B cell (primary cell): ENCODE data around the gene DHRS4L2. TPM values are rescaled to one million over a fixed set of nuclear protein-coding genes. Genes with fewer than 3 reads are reported as not detected.
"Not testable (repeated sequence)": the region's sequence is repeated elsewhere in the genome, so short reads cannot be mapped to it uniquely, and the experiment has no call there.

ENCODE experiments used
- ATAC-seq: fragments of 200-7000 bp; cut with Tn5 transposase; one replicate; pipeline ENCODE4 v1.10.0; 2021; ENCODE audit warnings: low read depth, mild to moderate bottlenecking, moderate number of reproducible peaks, moderate library complexity
- CTCF ChIA-PET: fragments of 350-600 bp; sonication (Branson Sonifier 250); formaldehyde crosslinking; loops from one replicate; lab custom pipeline; 2021; ENCODE audit warnings: antibody characterized with exemption, inconsistent platforms; lab: Charles Lee
- POLR2A ChIA-PET: fragments of 350-600 bp; sonication (Branson Sonifier 250); formaldehyde crosslinking; loops from one replicate; lab custom pipeline; 2021; ENCODE audit warnings: antibody characterized with exemption; lab: Charles Lee
- DNase-seq: peaks from one replicate; pipeline ENCODE4 v3.0.0; 2013
- H2AFZ ChIP-seq: 2 replicates; pipeline ENCODE4 v1.6.1; 2012; ENCODE audit warnings: mild to moderate bottlenecking, low read depth, low read length; ENCODE audit not compliant: insufficient read depth, poor library complexity, severe bottlenecking
- H3K27ac ChIP-seq, 2 donors: 1 replicate in 1 of 2; 2 replicates in 1 of 2; pipeline ENCODE4 v1.5.1; 2012 to 2013; ENCODE audit warnings: low read length in 2 of 2, mild to moderate bottlenecking in 2 of 2, moderate library complexity in 1 of 2
- H3K27me3 ChIP-seq, 4 experiments: fragments of 200-600 bp in 1 of 4; sonication (generic) in 1 of 4; replicated peaks in 1 of 4; 1 replicate in 2 of 4; 2 replicates in 2 of 4; pipeline versions ENCODE4 v1.6.1 to v1.7.0; 2013 to 2016; ENCODE audit warnings: low read length in 3 of 4, mild to moderate bottlenecking in 2 of 4, mixed read lengths in 1 of 4, moderate library complexity in 1 of 4; ENCODE audit not compliant: insufficient read depth in 4 of 4, control insufficient read depth in 3 of 4; ENCODE audit errors: control extremely low read depth in 1 of 4
- H3K36me3 ChIP-seq, 2 experiments: replicated peaks in 1 of 2; 1 replicate in 1 of 2; 2 replicates in 1 of 2; pipeline versions ENCODE4 v1.6.1 to v1.7.1; 2013; ENCODE audit warnings: low read length in 1 of 2; ENCODE audit not compliant: insufficient read depth in 2 of 2, control insufficient read depth in 1 of 2; ENCODE audit errors: control extremely low read depth in 1 of 2, extremely low read depth in 1 of 2
- H3K4me1 ChIP-seq, 2 donors: fragments of 200-600 bp in 1 of 2; sonication (generic) in 1 of 2; 1 replicate in 1 of 2; 2 replicates in 1 of 2; pipeline versions ENCODE4 v1.5.1 to v1.6.1; 2013 to 2017; ENCODE audit warnings: low read length in 2 of 2; ENCODE audit not compliant: control insufficient read depth in 2 of 2, insufficient read depth in 2 of 2
- H3K4me2 ChIP-seq: replicated peaks from 2 replicates; pipeline ENCODE3; 2012; ENCODE audit warnings: mild to moderate bottlenecking, low read depth, low read length; ENCODE audit not compliant: poor library complexity, severe bottlenecking
- H3K4me3 ChIP-seq, 5 experiments: fragments of 200-600 bp in 1 of 5; sonication (generic) in 1 of 5; 1 replicate in 3 of 5; 2 replicates in 2 of 5; pipeline versions ENCODE4 v1.5.1 to v1.7.0; 2011 to 2016; ENCODE audit warnings: low read length in 4 of 5, mild to moderate bottlenecking in 4 of 5, low read depth in 2 of 5, control low read depth in 1 of 5, moderate library complexity in 1 of 5; ENCODE audit not compliant: insufficient read depth in 1 of 5; ENCODE audit errors: control extremely low read depth in 1 of 5, extremely low read depth in 1 of 5
- H3K79me2 ChIP-seq: fragments of 200-600 bp; sonication (generic); one replicate; pipeline ENCODE4 v1.6.0; 2016; ENCODE audit warnings: low read length; ENCODE audit not compliant: control insufficient read depth, insufficient read depth
- H3K9ac ChIP-seq: fragments of 200-600 bp; sonication (generic); 2 replicates; pipeline ENCODE4 v1.6.1; 2017; ENCODE audit warnings: mild to moderate bottlenecking, low read length, moderate library complexity
- H3K9me3 ChIP-seq, 3 donors: one replicate each; pipeline versions ENCODE4 v1.6.1 to v1.7.1; 2013; ENCODE audit warnings: low read length in 2 of 3; ENCODE audit not compliant: control insufficient read depth in 2 of 3, insufficient read depth in 1 of 3; ENCODE audit errors: control extremely low read depth in 1 of 3
- H4K20me1 ChIP-seq: 2 replicates; pipeline ENCODE4 v1.6.0; 2012; ENCODE audit warnings: mild to moderate bottlenecking, low read length; ENCODE audit not compliant: insufficient read depth, control insufficient read depth, poor library complexity, severe bottlenecking
- H3K27ac Mint-ChIP-seq: one replicate; pipeline ENCODE4 v1.8.0; 2021; ENCODE audit warnings: mixed read lengths
- H3K27me3 Mint-ChIP-seq: one replicate; pipeline ENCODE4 v1.8.0; 2021; ENCODE audit warnings: mixed read lengths
- H3K4me1 Mint-ChIP-seq: one replicate; pipeline ENCODE4 v1.8.0; 2021; ENCODE audit warnings: mixed read lengths
- H3K4me3 Mint-ChIP-seq: one replicate; pipeline ENCODE4 v1.8.0; 2021; ENCODE audit warnings: mixed read lengths
- H3K9me3 Mint-ChIP-seq: one replicate; pipeline ENCODE4 v1.8.0; 2022; ENCODE audit warnings: mixed read lengths; ENCODE audit not compliant: insufficient read depth
- WGBS: methylation state at CpG from one replicate; pipeline ENCODE4 v1.1.5; 2013; ENCODE audit warnings: missing lambda C conversion rate; ENCODE audit not compliant: insufficient coverage; 5-methylcytosine and 5-hydroxymethylcytosine counted together
- intact Hi-C: fragments of 100-400 bp; cut with micrococcal nuclease; formaldehyde crosslinking; loops from one replicate; pipeline ENCODE4 v1.10.0; 2022
- polyA plus RNA-seq: library from polyadenylated mRNA; depleted of rRNA; stranded (reverse); fragments of >200 nt; gene quantifications from 2 replicates; pipeline ENCODE4 v1.2.3, GENCODE V29; 2012
- total RNA-seq, 2 donors: library from RNA; stranded (reverse); fragments of 120-200 nt in 1 of 2; gene quantifications; 1 replicate in 1 of 2; 2 replicates in 1 of 2; pipeline versions ENCODE4 v1.2.3 to v1.2.4, GENCODE V29; 2013 to 2022

The DHRS4L2 gene
- total and polyA plus RNA-seq, 2 donors (not counting 1 experiment from before 2014, with no cell fraction given) = 11.2 to 16.3 TPM

DNA sequence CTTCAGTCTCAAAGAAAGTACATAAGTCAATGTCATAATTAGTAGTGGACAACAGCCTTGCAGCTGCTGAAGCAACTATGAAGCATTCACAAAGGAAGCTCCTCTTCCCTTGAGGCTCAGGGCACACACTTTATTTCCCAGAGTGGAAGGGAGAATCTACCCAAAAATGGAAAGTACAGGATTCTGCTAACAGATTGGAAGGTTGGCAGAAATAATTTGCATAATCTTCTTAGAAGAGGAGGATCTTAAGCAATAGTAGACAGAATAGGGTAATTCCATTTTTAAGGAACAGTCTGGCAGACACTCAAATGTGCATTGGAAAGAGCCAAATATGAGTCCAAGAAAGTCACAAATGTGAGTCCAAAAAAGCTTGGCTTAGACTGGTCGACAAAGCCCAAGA is 2.2 kb downstream of the DHRS4L2 start:
- POLR2A ChIA-PET, H3K27ac Mint-ChIP-seq, H3K27ac ChIP-seq, H3K4me3 ChIP-seq, DNase-seq, H3K36me3 ChIP-seq, H3K9me3 ChIP-seq, H3K4me2 ChIP-seq, H3K27me3 ChIP-seq, CTCF ChIA-PET, H3K79me2 ChIP-seq, intact Hi-C loops, ATAC-seq, H3K9me3 Mint-ChIP-seq, H3K9ac ChIP-seq, H4K20me1 ChIP-seq, H3K4me3 Mint-ChIP-seq, H3K27me3 Mint-ChIP-seq, H2AFZ ChIP-seq: not testable (repeated sequence)
- WGBS = no CpG with 5 or more reads among the region's 1 CpG
- peaks cover 3 to 14% of the 10 kb centered on the region in 2 donors for H3K4me1 ChIP-seq
- peaks cover 16% of the 10 kb centered on the region for H3K4me1 Mint-ChIP-seq

DNA sequence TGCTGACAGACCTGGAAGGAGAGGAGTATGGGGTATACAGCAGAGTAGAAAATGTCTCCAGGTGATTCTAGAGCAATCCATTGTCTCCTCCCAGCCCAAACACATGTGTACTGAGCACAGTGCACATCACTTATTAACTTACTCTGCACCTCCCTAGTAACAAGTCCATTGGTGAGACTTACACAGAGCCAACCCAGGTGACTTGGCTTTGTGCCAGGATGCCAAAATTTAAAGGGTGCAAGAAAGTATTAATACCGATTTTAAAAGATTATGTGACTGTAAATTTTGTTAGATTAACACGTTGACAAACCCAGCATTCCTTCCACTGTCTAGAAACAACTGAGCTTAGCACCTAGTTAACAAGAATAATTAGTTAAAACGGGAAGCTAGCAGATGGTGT is 4.3 kb downstream of the DHRS4L2 start:
- WGBS = no CpG with 5 or more reads among the region's 3 CpGs
- H4K20me1 ChIP-seq, H3K9ac ChIP-seq, H3K4me3 ChIP-seq, H3K27me3 ChIP-seq, H3K4me3 Mint-ChIP-seq, H3K27ac ChIP-seq, H3K27ac Mint-ChIP-seq, H3K4me2 ChIP-seq, H2AFZ ChIP-seq, intact Hi-C loops, H3K36me3 ChIP-seq, POLR2A ChIA-PET, ATAC-seq, H3K9me3 ChIP-seq, H3K27me3 Mint-ChIP-seq, H3K9me3 Mint-ChIP-seq, H3K79me2 ChIP-seq, DNase-seq, CTCF ChIA-PET: not testable (repeated sequence)
- H3K4me1 Mint-ChIP-seq = peaks cover 15% of the 10 kb centered on the region
- H3K4me1 ChIP-seq = peaks cover 3 to 14% of the 10 kb centered on the region in 2 donors

DNA sequence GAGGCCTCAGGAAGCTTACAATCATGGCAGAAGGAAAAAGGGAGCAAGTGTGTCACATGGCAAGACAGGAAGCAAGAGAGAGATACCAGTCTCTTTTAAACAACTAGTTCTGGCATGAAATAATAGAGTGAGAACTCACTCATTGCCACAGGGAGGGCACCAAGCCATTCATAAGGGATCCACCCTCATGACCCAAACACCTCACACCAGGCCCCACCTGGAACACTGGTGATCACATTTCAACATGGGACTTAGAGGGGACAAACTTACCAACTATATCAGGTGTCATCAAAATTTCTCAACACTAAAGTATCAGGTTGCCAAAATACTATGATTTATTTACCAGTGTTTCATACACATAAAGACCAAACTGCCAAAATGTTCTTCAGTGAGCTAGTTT is 7.3 kb downstream of the DHRS4L2 start:
- H3K4me1 Mint-ChIP-seq, DNase-seq, H3K9me3 ChIP-seq, intact Hi-C loops, H3K27ac Mint-ChIP-seq, H3K4me2 ChIP-seq, H3K4me1 ChIP-seq, H3K27me3 Mint-ChIP-seq, ATAC-seq, H3K27me3 ChIP-seq, H3K4me3 Mint-ChIP-seq, H4K20me1 ChIP-seq, H3K4me3 ChIP-seq, H3K9ac ChIP-seq, POLR2A ChIA-PET, H2AFZ ChIP-seq, H3K9me3 Mint-ChIP-seq, CTCF ChIA-PET, H3K79me2 ChIP-seq, H3K36me3 ChIP-seq, H3K27ac ChIP-seq: not testable (repeated sequence)

DNA sequence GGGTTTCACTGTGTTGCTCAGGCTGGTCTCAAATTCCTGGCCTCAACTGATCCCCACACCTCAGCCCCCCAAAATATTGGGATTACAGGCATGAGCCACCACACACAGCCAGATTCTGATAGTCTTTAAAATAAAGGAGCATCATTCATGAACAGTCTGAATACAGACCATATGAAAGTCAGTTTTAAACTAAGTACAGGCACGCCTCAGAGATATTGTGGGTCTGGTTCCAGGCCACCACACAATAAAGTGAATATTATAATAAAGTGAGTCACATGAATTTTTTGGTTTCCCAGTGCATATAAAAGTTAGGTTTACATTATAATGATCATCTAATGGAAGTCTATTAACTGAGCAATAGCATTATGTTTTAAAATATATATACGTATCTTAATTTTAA is 8.1 kb downstream of the DHRS4L2 start:
- no CpG with 5 or more reads among the region's 2 CpGs for WGBS
- H3K27ac Mint-ChIP-seq, ATAC-seq, H3K4me1 Mint-ChIP-seq, H3K79me2 ChIP-seq, H3K4me2 ChIP-seq, H3K4me3 Mint-ChIP-seq, H3K27me3 ChIP-seq, H4K20me1 ChIP-seq, H3K9me3 ChIP-seq, H3K36me3 ChIP-seq, POLR2A ChIA-PET, H2AFZ ChIP-seq, CTCF ChIA-PET, H3K9ac ChIP-seq, H3K4me3 ChIP-seq, H3K9me3 Mint-ChIP-seq, DNase-seq, H3K4me1 ChIP-seq, H3K27ac ChIP-seq, intact Hi-C loops, H3K27me3 Mint-ChIP-seq: not testable (repeated sequence)
